H1 (cell line): ENCODE data around the gene FOSL2. TPM values are rescaled to one million over a fixed set of nuclear protein-coding genes. Genes with fewer than 3 reads are reported as not detected.

Experiments
- ATF2 ChIP-seq: IDR thresholded peaks from 2 replicates; pipeline ENCODE4 v1.6.1; 2012; ENCODE audit warnings: low read length, inconsistent platforms
- CHD7 ChIP-seq: fragments of 300-600 bp; sonication (generic); IDR thresholded peaks from 2 replicates; pipeline ENCODE4 v1.7.1; 2012; ENCODE audit warnings: low read length, moderate library complexity, mild to moderate bottlenecking, inconsistent platforms; ENCODE audit not compliant: insufficient replicate concordance
- CREB1 ChIP-seq: IDR thresholded peaks from 2 replicates; pipeline ENCODE4 v1.6.1; 2012; ENCODE audit warnings: inconsistent platforms
- EGR1 ChIP-seq: IDR thresholded peaks from 2 replicates; pipeline ENCODE4 v1.6.1; 2011; ENCODE audit warnings: low read depth, low read length, borderline replicate concordance
- SIX5 ChIP-seq: IDR thresholded peaks from 2 replicates; pipeline ENCODE4 v1.6.1; 2011; ENCODE audit warnings: mild to moderate bottlenecking, low read depth, low read length
- TBP ChIP-seq: IDR thresholded peaks from 2 replicates; pipeline ENCODE4 v1.6.1; 2011; ENCODE audit warnings: low read depth, low read length, improper control_type of control experiment
- polyA plus RNA-seq, 7 experiments: library from polyadenylated mRNA; depleted of rRNA in 3 of 7; stranded (reverse) in 5 of 7; unstranded in 2 of 7; fragments of >200 nt in 5 of 7; fragments of 200-250 nt in 2 of 7; gene quantifications; 1 replicate in 5 of 7; 2 replicates in 1 of 7; 4 replicates in 1 of 7; pipeline versions ENCODE4 v1.2.1 to v1.2.3, GENCODE V29; 2011 to 2013; ENCODE audit warnings: missing spikeins in 2 of 7, mixed read lengths in 2 of 7
- total RNA-seq: library from RNA; stranded (reverse); fragmentation: NEBNext Ultra II Directional; extraction: Animal tissue kit (Norgen Biotek cat#: 25700); gene quantifications from 2 replicates; pipeline ENCODE4 v1.2.1, GENCODE V29; 2021

The FOSL2 gene
- total and polyA plus RNA-seq, 2 of the 8 experiments (the other 6 are each of a cell fraction or from before 2014, with no cell fraction given), result 1.5 to 4.5 TPM

DNA sequence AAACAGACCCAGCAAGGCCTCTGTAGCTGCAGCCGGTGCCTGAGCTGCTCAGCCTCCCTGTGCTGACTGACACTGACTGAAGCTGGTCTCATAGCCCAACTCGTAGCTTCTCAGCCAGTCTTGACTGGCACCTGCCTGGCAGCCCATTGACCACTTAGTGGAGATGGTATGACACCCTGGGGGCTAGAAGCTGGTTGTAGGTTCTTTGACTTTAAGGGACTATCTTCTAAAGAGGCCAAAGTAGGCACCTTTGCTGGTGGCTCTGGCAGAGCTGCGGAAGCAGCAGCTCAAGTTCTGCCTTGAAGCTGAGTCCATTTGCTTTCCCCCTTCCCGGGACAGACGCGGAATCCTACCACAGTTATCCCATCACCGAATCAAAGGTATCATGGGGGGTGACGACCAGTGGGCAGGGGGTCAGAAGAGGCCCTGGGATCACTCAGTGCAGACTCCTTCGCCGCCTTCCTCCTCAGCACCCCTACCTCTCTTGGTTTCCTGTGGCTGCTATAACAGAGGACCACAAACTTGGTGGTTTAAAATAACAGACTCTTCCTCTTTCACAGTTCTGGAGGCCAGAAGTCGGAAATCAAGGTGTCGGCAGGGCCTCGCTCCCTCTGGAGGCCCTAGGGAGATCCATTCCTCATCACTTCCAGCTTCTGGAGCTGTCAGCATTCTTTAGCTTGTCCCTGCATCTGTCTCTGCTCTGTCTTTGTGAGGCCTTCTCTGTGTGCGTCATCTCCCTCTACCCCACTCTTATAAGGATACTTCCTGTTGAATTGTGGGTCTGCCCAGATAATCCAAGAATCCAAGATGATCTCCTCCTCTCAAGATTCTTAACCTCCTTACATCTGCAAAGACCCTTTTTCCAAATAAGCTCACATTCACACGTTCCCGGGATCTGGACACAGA is 13.7 kb upstream of the FOSL2 start (continued):
- TF ChIP-seq CHD7, result no peak
- no peak for TF ChIP-seq EGR1
- no peak for TF ChIP-seq CREB1
- TF ChIP-seq SIX5, result no peak
- no peak for TF ChIP-seq TBP
- no peak for TF ChIP-seq ATF2
